Breast epithelium (tissue), 4 donors: ENCODE measurements around the gene MAPT. TPM values are rescaled to one million over a fixed set of nuclear protein-coding genes. Genes with fewer than 3 reads are reported as not detected.

Experiments used
- DNase-seq, 2 donors: peaks; one replicate each; pipeline ENCODE4 v3.0.0-alpha.2; 2019; ENCODE audit warnings: low spot score in 2 of 2
- H3K27ac ChIP-seq, 2 donors: fragments of 200-600 bp; sonication (generic) in 1 of 2; one replicate each; pipeline ENCODE4 v1.5.1; 2016 to 2019; ENCODE audit warnings: mild to moderate bottlenecking in 1 of 2
- H3K27me3 ChIP-seq, 2 donors: fragments of 200-600 bp; sonication (generic) in 1 of 2; one replicate each; pipeline versions ENCODE4 v1.5.1 to v1.6.0; 2017 to 2019; ENCODE audit warnings: control low read depth in 1 of 2, mild to moderate bottlenecking in 1 of 2
- H3K36me3 ChIP-seq: fragments of 200-600 bp; one replicate; pipeline ENCODE4 v1.5.1; 2019
- H3K4me1 ChIP-seq, 2 donors: fragments of 200-600 bp; sonication (generic); one replicate each; pipeline ENCODE4 v1.5.1; 2016 to 2019; ENCODE audit warnings: control low read depth in 1 of 2
- H3K4me3 ChIP-seq, 3 donors: fragments of 200-600 bp; sonication (generic); 1 replicate in 2 of 3; 2 replicates in 1 of 3; pipeline ENCODE4 v1.5.1; 2016 to 2019; ENCODE audit warnings: mild to moderate bottlenecking in 3 of 3, moderate library complexity in 2 of 3
- H3K9me3 ChIP-seq, 2 donors: fragments of 200-600 bp; sonication (generic) in 1 of 2; one replicate each; pipeline ENCODE4 v1.5.1; 2016 to 2019; ENCODE audit warnings: control low read depth in 1 of 2
- CTCF ChIP-seq, 3 donors: fragments of 450-650 bp; IDR thresholded peaks; one replicate each; pipeline ENCODE4 v1.5.1; 2016 to 2017; ENCODE audit warnings: antibody characterized with exemption in 3 of 3, mild to moderate bottlenecking in 3 of 3, moderate library complexity in 3 of 3
- POLR2A ChIP-seq: fragments of 450-650 bp; IDR thresholded peaks from one replicate; pipeline ENCODE4 v1.6.1; 2016; ENCODE audit warnings: antibody characterized with exemption, mild to moderate bottlenecking, moderate library complexity
- POLR2AphosphoS5 ChIP-seq, 3 donors: sonication (generic); formaldehyde crosslinking; IDR thresholded peaks; one replicate each; pipeline ENCODE4 v1.6.1; 2017; ENCODE audit warnings: antibody characterized with exemption in 3 of 3
- intact Hi-C: fragments of 100-400 bp; cut with DNase I; formaldehyde crosslinking; loops from one replicate; pipeline ENCODE4 v1.15.1; 2023; ENCODE audit warnings: low total_unique reads
- total RNA-seq, 3 donors: library from RNA; depleted of rRNA; stranded (reverse); fragments of >200 nt; gene quantifications; one replicate each; pipeline ENCODE4 v1.1.0, GENCODE V29; 2016

Gene MAPT
- total RNA-seq, 3 donors from 2014 or later = 9.9 to 15.1 (median 12.4) TPM

- TF ChIP-seq POLR2AphosphoS5 (IDR thresholded peaks at IDR 0.05) (no peak), CTCF (IDR thresholded peaks at IDR 0.05) (no peak), POLR2A (no peak)
- no peaks in the 10 kb centered on the region for H3K27me3 ChIP-seq
- no peak for DNase-seq
- no peaks in the 10 kb centered on the region for H3K36me3 ChIP-seq
- H3K9me3 ChIP-seq = no peaks in the 10 kb centered on the region
- H3K27ac ChIP-seq = no peak overlapping the region
- no peaks in the 10 kb centered on the region for H3K4me1 ChIP-seq
- intact Hi-C loops = no loop called here
- no peak overlapping the region for H3K4me3 ChIP-seq
These were observed 82.0 kb downstream of the MAPT start for GRCh38 chr17:45976391-45976754.

GRCh38 chr17:45976755-45977505, 82.6 kb downstream of the MAPT start:
- H3K4me1 ChIP-seq = no peaks in the 10 kb centered on the region
- H3K9me3 ChIP-seq = no peaks in the 10 kb centered on the region
- DNase-seq = no peak
- H3K36me3 ChIP-seq = no peaks in the 10 kb centered on the region
- no peak overlapping the region for H3K27ac ChIP-seq
- no peak for TF ChIP-seq POLR2AphosphoS5 (IDR thresholded peaks at IDR 0.05)
- no peak for TF ChIP-seq CTCF (IDR thresholded peaks at IDR 0.05)
- no peak for TF ChIP-seq POLR2A
- no peaks in the 10 kb centered on the region for H3K27me3 ChIP-seq
- intact Hi-C loops = no loop called here
- no peak overlapping the region for H3K4me3 ChIP-seq

DNA sequence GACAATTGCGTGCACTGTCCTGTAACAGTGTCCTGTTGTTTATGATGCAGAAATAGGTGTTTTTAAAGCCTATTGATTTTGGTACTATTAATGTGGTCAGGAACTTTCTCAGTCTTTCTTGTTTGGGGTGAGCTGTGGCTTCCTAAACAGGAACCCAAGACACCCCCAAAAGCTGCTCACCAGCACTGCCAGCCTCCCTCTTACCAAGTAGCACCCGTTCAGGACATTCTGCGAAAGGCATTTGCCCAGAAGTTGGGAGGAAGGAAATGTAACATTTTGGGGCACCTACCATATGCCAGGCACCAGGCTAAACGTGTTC, 83.1 kb downstream of the MAPT start:
- H3K27me3 ChIP-seq = no peaks in the 10 kb centered on the region
- H3K36me3 ChIP-seq = no peaks in the 10 kb centered on the region
- TF ChIP-seq POLR2AphosphoS5 (IDR thresholded peaks at IDR 0.05) = no peak
- TF ChIP-seq POLR2A = no peak
- TF ChIP-seq CTCF (IDR thresholded peaks at IDR 0.05) = no peak
- H3K27ac ChIP-seq = no peak overlapping the region
- no peak overlapping the region for H3K4me3 ChIP-seq
- H3K4me1 ChIP-seq = no peaks in the 10 kb centered on the region
- H3K9me3 ChIP-seq = no peaks in the 10 kb centered on the region
- DNase-seq = no peak
- intact Hi-C loops = no loop called here

DNA sequence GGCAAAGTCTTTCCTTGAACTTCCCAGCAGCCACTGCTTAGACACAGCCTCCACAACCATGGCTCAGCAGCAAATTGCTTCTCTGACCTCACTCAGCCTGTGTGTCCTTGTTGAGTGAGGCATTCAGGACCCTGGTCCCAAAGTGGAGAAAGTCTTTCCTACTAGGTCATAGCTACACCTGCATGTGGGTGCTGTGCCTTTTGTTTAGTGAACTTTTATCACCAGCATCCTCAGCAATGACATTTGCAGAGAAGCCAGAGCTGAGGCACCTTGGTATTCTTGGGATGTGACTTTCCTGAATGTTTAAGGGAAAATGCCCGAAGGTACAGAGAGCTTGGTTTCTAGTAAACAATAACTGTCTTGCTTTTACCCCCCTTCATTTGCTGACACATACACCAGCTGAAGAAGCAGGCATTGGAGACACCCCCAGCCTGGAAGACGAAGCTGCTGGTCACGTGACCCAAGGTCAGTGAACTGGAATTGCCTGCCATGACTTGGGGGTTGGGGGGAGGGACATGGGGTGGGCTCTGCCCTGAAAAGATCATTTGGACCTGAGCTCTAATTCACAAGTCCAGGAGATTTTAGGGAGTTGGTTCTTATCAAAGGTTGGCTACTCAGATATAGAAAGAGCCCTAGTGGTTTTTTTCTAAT, 83.7 kb downstream of the MAPT start:
- H3K9me3 ChIP-seq = no peaks in the 10 kb centered on the region
- H3K4me1 ChIP-seq = no peaks in the 10 kb centered on the region
- TF ChIP-seq POLR2A = no peak
- TF ChIP-seq POLR2AphosphoS5 (IDR thresholded peaks at IDR 0.05) = no peak
- no peak for TF ChIP-seq CTCF (IDR thresholded peaks at IDR 0.05)
- no peaks in the 10 kb centered on the region for H3K36me3 ChIP-seq
- H3K4me3 ChIP-seq = no peak overlapping the region
- no peaks in the 10 kb centered on the region for H3K27me3 ChIP-seq
- no peak for DNase-seq
- H3K27ac ChIP-seq = no peak overlapping the region
- intact Hi-C loops = no loop called here

DNA sequence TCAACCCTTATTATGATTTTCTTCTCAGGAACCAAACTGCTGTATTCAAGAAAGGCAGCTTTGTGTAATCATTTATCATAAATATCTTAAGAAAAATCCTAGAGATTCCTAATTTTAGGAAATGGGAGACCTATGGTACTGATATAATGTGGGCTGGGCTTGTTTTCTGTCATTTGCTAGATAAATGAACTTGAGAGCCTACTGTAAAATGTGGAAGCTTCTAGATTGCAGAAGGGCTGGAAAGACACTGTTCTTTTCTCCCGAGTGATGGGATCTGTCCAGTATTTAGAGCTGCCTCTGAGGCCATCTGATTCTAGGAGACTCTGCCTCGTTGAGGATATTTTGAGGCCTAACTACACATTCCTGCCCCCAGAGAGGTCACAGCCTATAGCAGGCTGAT, 84.8 kb downstream of the MAPT start:
- TF ChIP-seq POLR2AphosphoS5 (IDR thresholded peaks at IDR 0.05) (no peak), CTCF (IDR thresholded peaks at IDR 0.05) (no peak), POLR2A (no peak)
- Histone ChIP-seq H3K27ac (no peak overlapping the region), H3K36me3 (no peaks in the 10 kb centered on the region), H3K4me1 (no peaks in the 10 kb centered on the region), H3K4me3 (no peak overlapping the region), H3K27me3 (no peaks in the 10 kb centered on the region), H3K9me3 (no peaks in the 10 kb centered on the region)
- DNase-seq = no peak
- intact Hi-C loops = no loop called here
